T-cell (primary cell): Measurements from ENCODE around the gene TOMM7. TPM values are rescaled to one million over a fixed set of nuclear protein-coding genes. Genes with fewer than 3 reads are reported as not detected.
"Not testable (repeated sequence)": the region's sequence is repeated elsewhere in the genome, so short reads cannot be mapped to it uniquely, and the experiment has no call there.

Experiments used
- ATAC-seq, 4 experiments: fragments of 200-7000 bp in 3 of 4; fragments of 150-1000 bp in 1 of 4; cut with Tn5 transposase; replicated peaks in 1 of 4; 1 replicate in 3 of 4; 2 replicates in 1 of 4; pipeline ENCODE4 v1.10.0; 2021; ENCODE audit warnings: moderate library complexity in 3 of 4, mild to moderate bottlenecking in 2 of 4, moderate number of reproducible peaks in 1 of 4
- CTCF ChIA-PET, 2 donors: fragments of 300-600 bp; sonication (Branson Sonifier 250); formaldehyde crosslinking; loops; one replicate each; lab custom pipeline; 2022; ENCODE audit warnings: antibody characterized with exemption in 2 of 2; lab: Charles Lee
- POLR2A ChIA-PET, 2 donors: fragments of 300-600 bp; sonication (Branson Sonifier 250); formaldehyde crosslinking; loops; one replicate each; lab custom pipeline; 2022; ENCODE audit warnings: antibody characterized with exemption in 2 of 2; lab: Charles Lee
- DNase-seq, 35 experiments: peaks; one replicate each; pipeline versions ENCODE4 v3.0.0 to v3.0.0-alpha.2; 2013 to 2023
- H3K27ac ChIP-seq: one replicate; pipeline ENCODE4 v1.5.1; 2013; ENCODE audit warnings: low read length
- H3K27me3 ChIP-seq, 2 experiments: replicated peaks in 1 of 2; 1 replicate in 1 of 2; 2 replicates in 1 of 2; pipeline versions ENCODE4 v1.6.1 to v1.7.0; 2013; ENCODE audit warnings: low read length in 1 of 2, mixed read lengths in 1 of 2; ENCODE audit not compliant: control insufficient read depth in 2 of 2, insufficient read depth in 2 of 2; ENCODE audit errors: extremely low read depth in 1 of 2
- H3K36me3 ChIP-seq, 2 donors: 1 replicate in 1 of 2; 2 replicates in 1 of 2; pipeline versions ENCODE4 v1.6.1 to v1.7.0; 2013; ENCODE audit warnings: low read length in 1 of 2; ENCODE audit not compliant: control insufficient read depth in 2 of 2, insufficient read depth in 1 of 2; ENCODE audit errors: extremely low read depth in 1 of 2
- H3K4me1 ChIP-seq, 2 experiments: 1 replicate in 1 of 2; 2 replicates in 1 of 2; pipeline versions ENCODE4 v1.6.1 to v1.7.0; 2013; ENCODE audit warnings: low read length in 2 of 2, mixed read lengths in 1 of 2; ENCODE audit not compliant: insufficient read depth in 2 of 2, control insufficient read depth in 1 of 2; ENCODE audit errors: extremely low read depth in 1 of 2
- H3K4me3 ChIP-seq, 2 donors: 1 replicate in 1 of 2; 2 replicates in 1 of 2; pipeline versions ENCODE4 v1.5.1 to v1.7.0; 2013; ENCODE audit warnings: mild to moderate bottlenecking in 2 of 2, low read length in 1 of 2, moderate library complexity in 1 of 2; ENCODE audit not compliant: control insufficient read depth in 1 of 2; ENCODE audit errors: extremely low read depth in 1 of 2
- H3K9me3 ChIP-seq: 2 replicates; pipeline ENCODE4 v1.7.0; 2013
- H3K27ac Mint-ChIP-seq, 2 donors: one replicate each; pipeline ENCODE4 v1.8.0; 2020 to 2021; ENCODE audit warnings: mild to moderate bottlenecking in 2 of 2, mixed read lengths in 2 of 2
- H3K27me3 Mint-ChIP-seq, 2 donors: one replicate each; pipeline ENCODE4 v1.8.0; 2021 to 2022; ENCODE audit warnings: mixed read lengths in 2 of 2
- H3K36me3 Mint-ChIP-seq: one replicate; pipeline ENCODE4 v1.8.0; 2021; ENCODE audit warnings: mixed read lengths
- H3K4me1 Mint-ChIP-seq, 3 donors: one replicate each; pipeline ENCODE4 v1.8.0; 2020 to 2022; ENCODE audit warnings: mixed read lengths in 3 of 3, mild to moderate bottlenecking in 1 of 3
- H3K4me3 Mint-ChIP-seq, 3 donors: one replicate each; pipeline ENCODE4 v1.8.0; 2020 to 2022; ENCODE audit warnings: mild to moderate bottlenecking in 3 of 3, mixed read lengths in 3 of 3, moderate library complexity in 3 of 3
- H3K9me3 Mint-ChIP-seq, 3 donors: one replicate each; pipeline ENCODE4 v1.8.0; 2020 to 2022; ENCODE audit warnings: mixed read lengths in 3 of 3
- WGBS: methylation state at CpG from one replicate; pipeline ENCODE4 v1.1.5; 2013; ENCODE audit warnings: missing lambda C conversion rate; ENCODE audit not compliant: insufficient coverage; 5-methylcytosine and 5-hydroxymethylcytosine counted together
- total RNA-seq, 35 experiments: library from RNA in 6 of 35; stranded (reverse) in 6 of 35; fragments of 120-200 nt in 1 of 35; gene quantifications; one replicate each; pipeline versions ENCODE4 v1.2.1 to v1.2.4 and lab custom pipeline; 2013 to 2026

Gene TOMM7
- total RNA-seq, 5 donors from 2014 or later (not counting 1 experiment from before 2014, with no cell fraction given) = 532 to 695 (median 613) TPM

DNA sequence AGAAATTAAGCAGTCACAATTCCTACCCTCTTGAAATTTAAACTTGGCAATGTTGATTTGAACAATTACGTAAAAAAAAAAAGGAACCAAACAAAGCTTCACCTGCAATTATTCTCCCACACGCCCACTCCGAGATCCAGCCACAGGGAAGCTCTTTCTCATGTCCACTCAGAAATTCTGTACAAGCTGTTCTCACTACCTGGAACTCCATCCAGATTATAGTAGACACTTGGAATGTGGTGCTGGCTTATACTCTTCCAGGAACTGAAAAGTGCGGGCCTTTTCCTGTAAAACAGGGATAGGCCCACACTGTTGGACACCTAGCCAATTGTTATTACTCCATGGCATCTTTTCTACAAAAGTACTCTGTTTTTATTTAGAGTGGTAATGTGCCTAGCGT, 20.3 kb upstream of the TOMM7 start:
- no peak for ATAC-seq

GRCh38 chr7:22842383-22842941, 19.8 kb upstream of the TOMM7 start:
- H3K27ac Mint-ChIP-seq = no peak overlapping the region
- ATAC-seq = no peak
- CTCF ChIA-PET = no interaction called here
- peaks cover 6 to 8% of the 10 kb centered on the region in 2 donors for H3K27me3 Mint-ChIP-seq
- Histone ChIP-seq H3K36me3 (no peaks in the 10 kb centered on the region), H3K4me1 (no peaks in the 10 kb centered on the region), H3K27me3 (peaks cover 0 to 13% of the 10 kb centered on the region in 2 experiments), H3K27ac (no peak overlapping the region), H3K9me3 (no peaks in the 10 kb centered on the region), H3K4me3 (no peak overlapping the region)
- 84% methylated on average over 5 of the region's 6 CpGs for WGBS
- no peaks in the 10 kb centered on the region for H3K9me3 Mint-ChIP-seq
- no peak for DNase-seq
- no peak overlapping the region for H3K4me3 Mint-ChIP-seq
- POLR2A ChIA-PET = no interaction called here
- H3K4me1 Mint-ChIP-seq = no peaks in the 10 kb centered on the region
- H3K36me3 Mint-ChIP-seq = no peaks in the 10 kb centered on the region

More for the DNA sequence above, 20.3 kb upstream of the TOMM7 start:
- H3K4me3 Mint-ChIP-seq = no peak overlapping the region
- H3K36me3 ChIP-seq = no peaks in the 10 kb centered on the region
- DNase-seq = no peak
- H3K4me3 ChIP-seq = no peak overlapping the region
- H3K27ac Mint-ChIP-seq = no peak overlapping the region
- no peak overlapping the region for H3K27ac ChIP-seq
- WGBS = no CpG with 5 or more reads among the region's 5 CpGs
- H3K36me3 Mint-ChIP-seq = no peaks in the 10 kb centered on the region
- no peaks in the 10 kb centered on the region for H3K9me3 ChIP-seq
- ChIA-PET POLR2A (no interaction called here), CTCF (no interaction called here)
- no peaks in the 10 kb centered on the region for H3K4me1 ChIP-seq
- H3K4me1 Mint-ChIP-seq = no peaks in the 10 kb centered on the region
- no peaks in the 10 kb centered on the region for H3K9me3 Mint-ChIP-seq
- peaks cover 5 to 6% of the 10 kb centered on the region in 2 donors for H3K27me3 Mint-ChIP-seq
- H3K27me3 ChIP-seq = peaks cover 0 to 9% of the 10 kb centered on the region in 2 experiments

DNA sequence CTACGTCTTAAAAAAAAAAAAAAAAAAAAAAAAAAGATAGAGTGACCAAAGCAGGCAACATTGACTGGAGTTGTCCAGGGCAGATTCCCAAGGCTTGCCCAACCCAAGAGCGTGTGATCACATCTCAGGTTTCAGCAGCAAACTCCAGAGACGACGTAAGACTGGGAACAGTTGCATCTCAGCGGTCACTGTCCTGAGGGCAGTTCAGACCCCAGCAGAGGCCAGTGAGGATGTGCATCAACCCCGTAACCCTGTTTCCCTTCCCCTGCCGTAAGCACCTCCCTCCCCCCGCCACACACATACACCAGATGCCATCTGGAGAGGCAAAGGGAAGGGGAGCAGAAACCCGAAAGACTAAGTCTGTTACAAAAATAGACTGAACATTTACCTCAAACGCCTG, 19.3 kb upstream of the TOMM7 start:
- Mint-ChIP-seq H3K27ac (no peak overlapping the region), H3K27me3 (peaks cover 8% of the 10 kb centered on the region in 2 donors), H3K4me3 (no peak overlapping the region), H3K9me3 (no peaks in the 10 kb centered on the region), H3K36me3 (no peaks in the 10 kb centered on the region), H3K4me1 (no peaks in the 10 kb centered on the region)
- Histone ChIP-seq H3K4me3 (no peak overlapping the region), H3K4me1 (no peaks in the 10 kb centered on the region), H3K27ac (no peak overlapping the region), H3K36me3 (no peaks in the 10 kb centered on the region), H3K27me3 (peaks cover 0 to 16% of the 10 kb centered on the region in 2 experiments), H3K9me3 (no peaks in the 10 kb centered on the region)
- DNase-seq (no peak), ATAC-seq (no peak)
- ChIA-PET POLR2A (no interaction called here), CTCF (no interaction called here)
- WGBS = 100% methylated on average over 1 of the region's 10 CpGs

DNA sequence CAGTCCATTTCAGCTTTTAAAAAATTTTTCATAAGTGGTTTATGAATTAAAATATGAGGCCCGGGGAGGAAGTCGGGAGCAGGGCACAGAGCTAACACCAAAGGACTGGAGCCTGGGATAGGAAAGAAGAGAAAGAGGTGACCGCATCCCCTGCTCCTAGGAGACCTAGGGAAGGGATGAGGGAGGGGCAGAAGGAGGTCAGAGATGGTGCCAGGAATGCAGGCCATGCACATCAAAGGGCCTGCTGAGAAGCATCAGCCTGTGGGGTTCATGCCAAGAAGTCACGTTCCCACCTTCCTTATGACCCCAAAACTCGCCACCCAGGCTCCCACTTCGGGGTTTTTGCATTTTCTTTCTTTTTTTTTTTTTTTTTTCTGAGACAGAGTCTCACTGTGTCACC, 14.7 kb upstream of the TOMM7 start:
- peaks cover 0 to 16% of the 10 kb centered on the region in 2 experiments for H3K27me3 ChIP-seq
- no peaks in the 10 kb centered on the region for H3K4me1 Mint-ChIP-seq
- ChIA-PET POLR2A (no interaction called here), CTCF (no interaction called here)
- H3K4me1 ChIP-seq = no peaks in the 10 kb centered on the region
- no peak overlapping the region for H3K27ac ChIP-seq
- no peaks in the 10 kb centered on the region for H3K36me3 Mint-ChIP-seq
- H3K27me3 Mint-ChIP-seq = peaks cover 8% of the 10 kb centered on the region in 2 donors
- 96% methylated on average over 4 of the region's 6 CpGs for WGBS
- no peak overlapping the region for H3K4me3 ChIP-seq
- H3K4me3 Mint-ChIP-seq = no peak overlapping the region
- H3K27ac Mint-ChIP-seq = no peak overlapping the region
- no peak for DNase-seq
- no peaks in the 10 kb centered on the region for H3K9me3 ChIP-seq
- no peak for ATAC-seq
- H3K9me3 Mint-ChIP-seq = no peaks in the 10 kb centered on the region
- no peaks in the 10 kb centered on the region for H3K36me3 ChIP-seq

DNA sequence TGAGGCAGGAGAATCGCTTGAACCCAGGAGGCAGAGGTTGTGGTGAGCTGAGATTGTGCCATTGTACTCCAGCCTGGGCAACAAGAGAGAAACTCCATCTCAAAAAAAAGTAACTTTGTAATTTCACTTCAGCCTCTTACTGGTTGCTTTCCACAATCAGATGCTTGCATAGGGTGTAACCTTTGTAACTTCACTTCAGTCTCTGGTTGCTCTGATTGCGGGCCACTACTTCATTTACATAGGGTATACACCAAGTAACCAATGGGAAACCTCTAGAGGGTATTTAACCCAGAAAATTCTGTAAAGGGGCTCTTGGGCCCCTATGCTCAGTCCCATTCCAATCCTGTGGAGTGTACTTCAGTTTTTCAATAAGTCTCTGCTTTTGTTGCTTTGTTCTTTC, 13.9 kb upstream of the TOMM7 start:
- POLR2A ChIA-PET, H3K27ac ChIP-seq, ATAC-seq, H3K27ac Mint-ChIP-seq, H3K9me3 Mint-ChIP-seq, H3K4me1 ChIP-seq, CTCF ChIA-PET, H3K36me3 Mint-ChIP-seq, H3K4me3 Mint-ChIP-seq, H3K4me3 ChIP-seq, H3K9me3 ChIP-seq, H3K27me3 Mint-ChIP-seq, H3K4me1 Mint-ChIP-seq, DNase-seq, H3K36me3 ChIP-seq: not testable (repeated sequence)
- WGBS = no CpG with 5 or more reads among the region's 2 CpGs
- H3K27me3 ChIP-seq = peaks cover 0 to 16% of the 10 kb centered on the region in 2 experiments

- no CpG with 5 or more reads among the region's 3 CpGs for WGBS
- Histone ChIP-seq H3K4me3 (no peak overlapping the region), H3K27ac (no peak overlapping the region), H3K36me3 (no peaks in the 10 kb centered on the region), H3K27me3 (peaks cover 0 to 8% of the 10 kb centered on the region in 2 experiments), H3K9me3 (no peaks in the 10 kb centered on the region), H3K4me1 (no peaks in the 10 kb centered on the region)
- Mint-ChIP-seq H3K27ac (no peak overlapping the region), H3K9me3 (no peaks in the 10 kb centered on the region), H3K4me3 (no peak overlapping the region), H3K36me3 (no peaks in the 10 kb centered on the region), H3K4me1 (no peaks in the 10 kb centered on the region), H3K27me3 (peaks cover 4 to 5% of the 10 kb centered on the region in 2 donors)
- POLR2A ChIA-PET = no interaction called here
- ATAC-seq = no peak
- CTCF ChIA-PET = no interaction called here
- no peak for DNase-seq
Measured at GRCh38 chr7:22833957-22834356, 11.3 kb upstream of the TOMM7 start.
